ENCODE measurements around the gene MACROD2.
A peak's percentile ranks its signal among the peaks of the same experiment; 100 is the strongest.
"Not testable (repeated sequence)": the region's sequence is repeated elsewhere in the genome, so short reads cannot be mapped to it uniquely, and the experiment has no call there.

Gene MACROD2

DNA sequence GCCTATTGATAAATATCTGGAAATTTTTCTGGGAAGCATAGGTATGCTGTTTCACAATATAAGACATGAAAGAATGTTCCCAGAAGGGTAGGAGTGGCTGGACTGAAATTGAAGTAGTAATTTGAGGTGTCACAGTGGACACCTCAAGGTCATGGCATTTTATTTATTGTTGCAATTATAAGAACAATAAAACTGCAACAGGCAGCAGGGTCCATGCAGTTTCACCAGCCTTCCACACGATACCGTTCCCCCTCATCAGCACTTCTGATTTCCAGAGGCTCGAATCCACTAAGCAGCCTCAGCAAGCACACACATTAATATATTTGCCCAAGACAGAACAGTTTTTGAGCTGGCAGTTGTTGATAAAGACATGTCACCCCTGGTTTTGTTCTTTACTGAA lies 1540.5 kb downstream of the MACROD2 start:
- TF ChIP-seq, protein P1, sequence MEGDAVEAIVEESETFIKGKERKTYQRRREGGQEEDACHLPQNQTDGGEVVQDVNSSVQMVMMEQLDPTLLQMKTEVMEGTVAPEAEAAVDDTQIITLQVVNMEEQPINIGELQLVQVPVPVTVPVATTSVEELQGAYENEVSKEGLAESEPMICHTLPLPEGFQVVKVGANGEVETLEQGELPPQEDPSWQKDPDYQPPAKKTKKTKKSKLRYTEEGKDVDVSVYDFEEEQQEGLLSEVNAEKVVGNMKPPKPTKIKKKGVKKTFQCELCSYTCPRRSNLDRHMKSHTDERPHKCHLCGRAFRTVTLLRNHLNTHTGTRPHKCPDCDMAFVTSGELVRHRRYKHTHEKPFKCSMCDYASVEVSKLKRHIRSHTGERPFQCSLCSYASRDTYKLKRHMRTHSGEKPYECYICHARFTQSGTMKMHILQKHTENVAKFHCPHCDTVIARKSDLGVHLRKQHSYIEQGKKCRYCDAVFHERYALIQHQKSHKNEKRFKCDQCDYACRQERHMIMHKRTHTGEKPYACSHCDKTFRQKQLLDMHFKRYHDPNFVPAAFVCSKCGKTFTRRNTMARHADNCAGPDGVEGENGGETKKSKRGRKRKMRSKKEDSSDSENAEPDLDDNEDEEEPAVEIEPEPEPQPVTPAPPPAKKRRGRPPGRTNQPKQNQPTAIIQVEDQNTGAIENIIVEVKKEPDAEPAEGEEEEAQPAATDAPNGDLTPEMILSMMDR (IDR thresholded peaks at IDR 0.05; ENCODE audit: low read depth, low read length): no peak
- DNase-seq (ENCODE audit: extremely low read depth, low read depth): no peak

DNA sequence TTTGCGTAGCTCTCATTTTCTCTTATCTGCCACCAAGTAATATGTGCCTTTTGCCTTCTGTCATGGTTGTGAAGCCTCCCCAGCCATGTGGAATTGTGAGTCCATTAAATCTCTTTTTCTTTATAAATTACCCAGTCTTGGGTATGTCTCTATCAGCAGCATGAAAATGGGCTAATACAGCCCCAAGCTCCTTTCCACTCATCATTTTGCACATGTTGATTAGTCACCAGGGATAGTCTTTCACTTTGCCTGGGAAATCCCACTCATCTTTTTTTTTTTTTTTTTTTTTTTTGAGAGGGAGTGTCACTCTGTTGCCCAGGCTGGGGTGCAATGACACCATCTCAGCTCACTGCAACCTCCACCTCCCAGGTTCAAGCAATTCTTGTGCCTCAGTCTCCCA lies 1541.9 kb downstream of the MACROD2 start:
- DNase-seq (ENCODE audit: extremely low read depth, low read depth): not testable (repeated sequence)

DNA sequence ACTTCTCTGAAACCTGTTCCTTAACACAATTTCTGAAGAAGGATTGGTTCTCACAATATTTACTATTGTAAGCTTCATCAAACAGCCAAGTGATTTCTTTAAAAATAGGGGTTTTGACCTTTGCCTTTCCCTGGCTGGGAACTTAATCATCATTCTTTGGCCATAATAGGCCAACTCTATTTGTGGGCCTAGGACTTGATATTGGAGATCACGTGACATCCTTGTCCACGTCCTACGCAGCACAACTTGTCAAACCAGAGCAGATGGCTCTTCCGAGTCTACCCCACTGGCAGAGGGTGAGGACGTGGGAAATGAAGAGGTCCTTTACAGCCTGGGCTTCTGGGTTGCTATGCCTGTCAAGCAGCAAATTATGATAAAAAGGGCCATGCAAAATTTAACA lies 1547.3 kb downstream of the MACROD2 start:
- TF ChIP-seq, protein P1 (IDR thresholded peaks at IDR 0.05; ENCODE audit: low read depth, low read length): no peak
- DNase-seq (ENCODE audit: extremely low read depth, low read depth): no peak

DNA sequence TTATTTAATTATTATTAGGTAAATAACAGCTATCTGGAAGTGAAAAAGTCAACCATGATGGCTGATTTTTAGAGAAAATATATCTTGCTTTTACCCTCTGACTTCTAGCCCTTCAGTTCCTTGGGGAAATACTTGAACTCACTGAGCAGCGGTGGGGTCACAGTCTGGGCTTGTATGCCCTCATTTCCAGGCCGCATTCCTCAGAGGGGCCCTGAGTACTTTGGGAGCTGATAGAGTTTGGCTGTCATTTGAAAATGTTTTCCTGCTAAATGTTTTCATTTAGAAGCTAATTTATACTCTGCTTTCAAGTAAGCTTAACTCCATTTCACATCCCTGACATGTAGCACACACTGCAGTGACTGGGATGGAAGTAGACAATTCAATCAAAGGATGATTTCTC lies 1549.4 kb downstream of the MACROD2 start:
- TF ChIP-seq, protein P1 (IDR thresholded peaks at IDR 0.05; ENCODE audit: low read depth, low read length): no peak
- no peak for DNase-seq (ENCODE audit: extremely low read depth, low read depth)

DNA sequence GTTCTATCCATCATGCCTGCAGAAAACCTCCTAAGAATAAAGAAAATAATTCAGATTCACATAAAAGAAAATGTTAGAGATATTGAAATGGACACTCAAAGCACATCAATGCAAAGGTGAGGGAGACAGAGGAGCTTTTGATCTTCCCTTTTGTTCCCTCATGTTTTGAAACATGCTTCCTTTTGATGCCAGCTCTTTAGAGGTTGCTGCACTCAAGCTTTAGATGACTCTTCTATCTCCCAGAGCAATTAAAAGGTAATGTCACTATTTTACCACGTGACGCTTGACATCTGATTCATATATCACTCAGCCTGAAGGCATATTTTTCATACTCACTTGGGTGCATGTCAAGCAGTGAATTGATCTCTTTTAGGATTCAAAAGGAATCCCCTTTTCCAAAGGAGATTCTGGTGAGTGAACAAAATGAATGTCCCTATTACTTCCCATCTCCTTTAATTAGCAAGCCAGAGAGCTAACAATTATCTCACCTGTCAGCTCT lies 1551.3 kb downstream of the MACROD2 start:
- TF ChIP-seq, protein P1 (IDR thresholded peaks at IDR 0.05; ENCODE audit: low read depth, low read length): no peak
- no peak for DNase-seq (ENCODE audit: extremely low read depth, low read depth)

DNA sequence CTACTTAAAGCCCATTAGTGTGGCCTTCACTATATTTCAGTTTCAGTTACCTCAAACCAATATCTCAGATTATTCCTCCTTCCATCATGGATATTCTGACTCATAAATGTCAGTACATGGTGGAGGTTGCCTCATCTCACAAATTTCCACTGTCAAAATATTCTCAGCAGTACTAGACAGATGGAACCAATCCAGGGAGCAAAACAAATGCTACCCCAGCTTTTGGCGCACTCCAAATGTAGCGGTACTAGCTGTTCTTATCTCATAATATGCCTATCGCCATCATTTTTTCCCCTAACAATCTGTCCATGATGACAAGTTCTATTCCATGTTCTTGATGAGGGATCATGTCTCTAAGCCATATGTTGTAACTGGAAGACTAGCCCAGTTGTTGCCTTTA lies 1551.8 kb downstream of the MACROD2 start:
- TF ChIP-seq, protein P1 (IDR thresholded peaks at IDR 0.05; ENCODE audit: low read depth, low read length): no peak
- no peak for DNase-seq (ENCODE audit: extremely low read depth, low read depth)

DNA sequence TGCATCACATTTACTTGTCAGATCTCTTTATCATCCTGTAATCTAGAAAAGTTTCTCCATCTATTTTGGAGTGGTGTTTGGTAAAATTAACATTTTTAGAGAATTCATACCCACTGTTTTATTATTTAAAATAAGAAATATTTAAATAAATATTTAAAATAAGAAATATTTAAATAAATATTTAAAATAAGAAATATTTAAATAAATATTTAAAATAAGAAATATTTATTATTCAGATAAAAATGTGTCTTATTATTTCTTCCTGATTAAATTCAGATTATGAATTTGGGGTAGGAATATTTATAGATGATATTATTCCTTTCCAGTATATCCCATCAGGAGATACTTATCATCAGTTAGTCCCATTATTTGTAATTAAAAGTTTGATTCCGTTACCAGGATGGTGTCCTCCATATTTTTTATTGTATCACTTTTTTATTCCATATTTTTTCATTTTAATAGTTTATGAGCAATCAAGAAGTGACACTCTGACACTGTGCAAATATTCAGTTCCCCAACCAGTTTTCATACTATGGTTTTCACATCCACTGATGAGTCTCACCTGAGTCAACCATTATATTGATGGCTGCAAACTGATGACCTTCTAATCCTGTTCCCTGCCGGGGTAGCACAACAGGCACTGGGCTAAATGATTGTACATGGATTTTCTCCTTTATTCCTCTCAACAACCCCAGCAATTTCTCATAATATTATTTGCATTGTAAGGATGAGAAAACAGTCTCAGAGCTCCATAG lies 1555.0 kb downstream of the MACROD2 start:
- no peak for DNase-seq (ENCODE audit: extremely low read depth, low read depth)
- TF ChIP-seq, protein P1 (IDR thresholded peaks at IDR 0.05; ENCODE audit: low read depth, low read length): no peak

DNA sequence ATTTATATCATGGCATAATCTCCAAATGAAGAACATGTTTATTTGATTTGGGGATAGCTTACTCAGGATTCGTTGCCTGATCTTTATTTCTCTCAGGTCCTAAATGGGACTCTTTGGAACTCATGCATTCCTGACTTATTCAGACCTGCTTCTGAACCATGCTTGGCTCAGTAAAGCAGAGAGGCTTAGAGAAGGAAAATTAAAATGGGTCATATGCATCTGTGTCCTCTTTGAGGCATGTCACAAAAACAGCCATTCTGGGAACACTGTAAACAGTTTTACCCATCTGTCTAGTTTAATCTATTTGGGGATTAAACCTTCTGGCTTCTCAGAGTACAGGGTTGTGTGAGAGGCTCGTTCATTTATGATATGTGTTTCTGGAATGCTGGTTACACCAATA lies 1560.6 kb downstream of the MACROD2 start:
- peak; percentile 63 for DNase-seq (ENCODE audit: extremely low read depth, low read depth)

More for the DNA sequence above, 1560.6 kb downstream of the MACROD2 start:
- TF ChIP-seq, protein P1 (IDR thresholded peaks at IDR 0.05; ENCODE audit: low read depth, low read length): no peak

Measured in AG09319 (cell line).